Raji (cell line): ENCODE data around the gene ZYG11B.

Experiments
- POLR2A ChIP-seq: IDR thresholded peaks from 2 replicates; pipeline ENCODE4 v1.6.1; 2011; ENCODE audit warnings: low read depth, low read length, control low read depth; ENCODE audit not compliant: insufficient read depth

The ZYG11B gene

GRCh38 chr1:52795464-52795863 lies 69.2 kb downstream of the ZYG11B start:
- TF ChIP-seq POLR2A: no peak

DNA sequence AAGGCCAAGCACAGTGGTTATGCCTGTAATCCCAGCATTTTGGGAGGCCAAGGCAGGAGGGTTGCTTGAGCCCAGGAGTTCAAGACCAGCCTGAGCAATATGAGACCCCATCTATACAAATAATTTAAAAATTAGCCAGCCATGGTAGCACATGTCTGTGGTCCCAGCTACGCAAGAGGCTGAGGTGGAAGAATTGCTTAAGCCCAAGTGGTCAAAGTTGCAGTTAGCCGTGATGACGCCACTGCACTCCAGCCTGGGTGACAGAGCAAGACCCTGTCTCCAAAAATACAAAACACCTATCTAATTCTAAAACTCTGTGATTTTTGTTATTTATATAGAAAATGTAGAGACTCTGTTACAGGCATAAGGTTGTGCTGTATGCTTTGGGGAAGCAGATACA lies 72.1 kb downstream of the ZYG11B start:
- no peak for TF ChIP-seq POLR2A

- no peak for TF ChIP-seq POLR2A
These were observed 74.8 kb downstream of the ZYG11B start for GRCh38 chr1:52801011-52801410.

DNA sequence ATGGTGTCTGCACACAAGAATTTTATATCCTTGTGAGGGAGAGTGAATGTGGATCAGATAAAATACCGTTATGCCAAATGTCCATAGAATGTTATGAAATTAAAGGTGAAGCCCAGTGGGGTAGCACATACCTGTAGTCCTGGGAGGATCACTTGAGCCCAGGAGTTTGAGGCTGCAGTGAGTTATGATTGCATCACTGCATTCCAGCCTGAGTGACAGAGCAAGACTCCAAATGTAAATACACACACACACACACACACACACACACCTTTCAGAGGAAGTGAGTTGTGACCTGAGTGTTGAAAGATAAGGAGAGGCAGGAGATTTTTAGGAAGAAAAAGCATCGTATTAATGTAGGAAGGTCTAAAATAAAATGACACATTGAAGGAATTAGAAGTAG lies 88.2 kb downstream of the ZYG11B start:
- TF ChIP-seq POLR2A: no peak

DNA sequence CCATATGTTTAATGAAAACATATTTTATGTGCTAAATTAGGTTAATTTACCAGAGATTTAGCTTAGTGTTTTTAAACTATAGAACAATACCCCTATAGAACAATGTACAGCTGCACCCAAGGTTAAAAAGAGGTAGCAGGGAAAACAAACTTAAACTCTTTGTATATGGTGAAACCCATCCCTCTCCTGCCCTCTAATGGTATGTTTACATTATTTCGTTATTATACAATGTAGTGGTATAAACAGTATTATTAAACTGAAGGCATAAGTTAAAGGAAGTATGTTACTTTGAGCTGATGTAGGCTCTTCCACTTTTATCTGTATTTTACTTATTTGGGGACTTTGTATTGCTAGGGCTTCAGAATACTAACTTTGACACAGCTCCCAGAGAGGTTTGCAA lies 99.6 kb downstream of the ZYG11B start:
- TF ChIP-seq POLR2A: no peak

DNA sequence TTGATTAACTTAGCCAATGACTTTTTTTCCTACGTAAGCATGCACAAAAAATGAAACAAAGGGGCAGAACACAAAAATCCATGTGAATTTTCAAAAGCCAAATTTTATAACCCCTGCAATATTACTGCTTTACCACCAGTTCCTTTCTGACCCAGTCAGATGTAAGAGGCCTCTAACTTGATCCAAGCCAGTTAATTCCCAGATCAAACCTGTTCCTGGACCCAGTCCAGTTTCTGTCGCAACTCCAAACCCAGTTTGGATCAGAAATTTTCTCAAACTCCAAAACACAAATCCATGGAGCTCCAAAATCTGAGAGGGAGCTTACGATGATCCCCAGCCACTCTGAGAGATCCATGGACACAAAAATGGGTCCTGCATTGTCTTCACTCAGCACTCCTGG lies 108.5 kb downstream of the ZYG11B start:
- no peak for TF ChIP-seq POLR2A

GRCh38 chr1:52836035-52836434 lies 109.8 kb downstream of the ZYG11B start:
- TF ChIP-seq POLR2A: no peak

GRCh38 chr1:52842643-52843310 lies 116.5 kb downstream of the ZYG11B start, which contains the start of gene ZYG11A:
ZYG11A (plus strand) TSS chr1:52842760; CDS start chr1:52842884, 124 bp downstream.
- no peak for TF ChIP-seq POLR2A

- TF ChIP-seq POLR2A: no peak
These were observed 122.2 kb downstream of the ZYG11B start for GRCh38 chr1:52848423-52848822.

DNA sequence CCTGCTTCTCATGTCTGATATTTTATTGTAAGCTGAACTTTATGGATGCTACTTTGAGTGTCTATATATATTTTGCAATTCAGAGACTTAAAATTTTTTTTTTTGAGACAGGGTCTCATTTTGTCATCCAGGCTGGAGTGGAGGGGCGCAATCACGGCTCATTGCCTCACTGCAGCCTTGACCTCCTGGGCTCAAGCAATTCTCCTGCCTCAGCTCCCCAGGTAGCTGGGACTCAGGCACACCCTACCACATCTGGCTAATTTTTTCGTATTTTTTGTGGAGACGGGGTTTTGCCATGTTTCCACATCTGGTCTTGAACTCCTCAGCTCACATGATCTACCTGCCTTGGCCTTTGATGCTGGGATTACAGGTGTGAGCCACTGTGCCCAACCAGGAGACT lies 124.7 kb downstream of the ZYG11B start:
- no peak for TF ChIP-seq POLR2A

- TF ChIP-seq POLR2A: no peak
These were observed 126.6 kb downstream of the ZYG11B start for GRCh38 chr1:52852854-52853253.

DNA sequence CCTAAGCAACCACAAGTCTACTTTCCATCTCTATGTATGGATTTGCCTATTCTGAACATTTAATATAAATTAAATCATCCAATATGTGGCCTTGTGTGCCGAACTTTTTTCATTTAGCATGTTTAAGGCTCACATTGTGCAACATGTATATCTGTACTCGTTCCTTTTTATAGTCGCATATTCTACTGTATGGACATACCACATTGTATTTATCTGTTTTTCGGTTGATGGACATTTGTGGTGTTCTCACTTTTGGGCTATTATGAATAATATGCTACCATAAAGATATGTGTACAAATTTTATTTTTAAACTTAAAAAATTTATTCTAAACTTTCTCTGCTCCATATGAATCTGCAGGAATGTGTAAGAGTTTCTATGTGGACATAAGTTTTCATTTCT lies 129.3 kb downstream of the ZYG11B start:
- TF ChIP-seq POLR2A: no peak

GRCh38 chr1:52856026-52856425 lies 129.8 kb downstream of the ZYG11B start:
- no peak for TF ChIP-seq POLR2A

DNA sequence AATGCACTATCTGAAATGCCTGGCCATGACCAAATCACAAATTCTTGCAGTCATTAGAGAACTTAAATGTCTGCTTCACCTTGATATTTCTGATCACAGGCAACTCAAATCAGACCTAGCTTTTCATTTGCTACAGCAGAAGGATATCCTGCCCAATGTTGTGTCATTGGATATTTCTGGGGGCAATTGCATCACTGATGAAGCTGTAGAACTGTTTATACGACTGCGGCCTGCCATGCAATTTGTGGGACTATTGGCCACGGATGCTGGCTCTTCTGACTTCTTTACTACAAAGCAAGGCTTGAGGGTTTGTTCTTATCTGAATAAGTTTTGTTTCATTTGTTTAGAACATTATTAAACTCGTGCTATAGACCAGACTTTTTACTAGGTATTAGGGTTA lies 131.2 kb downstream of the ZYG11B start:
- no peak for TF ChIP-seq POLR2A

- no peak for TF ChIP-seq POLR2A
These were observed 136.6 kb downstream of the ZYG11B start for GRCh38 chr1:52862666-52863458.

GRCh38 chr1:52867087-52867863 lies 141.0 kb downstream of the ZYG11B start:
- no peak for TF ChIP-seq POLR2A

- no peak for TF ChIP-seq POLR2A
These were observed 150.6 kb downstream of the ZYG11B start for GRCh38 chr1:52876843-52877242.
